Glutamatergic neuron (in vitro differentiated cells): ENCODE results near the gene MYO1B. TPM values are rescaled to one million over a fixed set of nuclear protein-coding genes. Genes with fewer than 3 reads are reported as not detected.

Source experiments
- DNase-seq: peaks from one replicate; pipeline ENCODE4 v3.0.0; 2022
- H3K27ac Mint-ChIP-seq: one replicate; pipeline ENCODE4 v1.8.0; 2020; ENCODE audit warnings: mild to moderate bottlenecking, mixed read lengths, inconsistent platforms; ENCODE audit not compliant: unreplicated experiment
- H3K27me3 Mint-ChIP-seq: one replicate; pipeline ENCODE4 v1.8.0; 2020; ENCODE audit warnings: mild to moderate bottlenecking, moderate library complexity, mixed read lengths, inconsistent platforms; ENCODE audit not compliant: unreplicated experiment
- H3K36me3 Mint-ChIP-seq: one replicate; pipeline ENCODE4 v1.8.0; 2020; ENCODE audit warnings: mild to moderate bottlenecking, mixed read lengths, inconsistent platforms; ENCODE audit not compliant: unreplicated experiment
- H3K4me1 Mint-ChIP-seq: one replicate; pipeline ENCODE4 v1.8.0; 2020; ENCODE audit warnings: mild to moderate bottlenecking, low read depth, mixed read lengths, inconsistent platforms; ENCODE audit not compliant: unreplicated experiment
- H3K4me3 Mint-ChIP-seq: one replicate; pipeline ENCODE4 v1.8.0; 2020; ENCODE audit warnings: mild to moderate bottlenecking, mixed read lengths, inconsistent platforms; ENCODE audit not compliant: unreplicated experiment
- H3K9me3 Mint-ChIP-seq: one replicate; pipeline ENCODE4 v1.8.0; 2020; ENCODE audit warnings: mild to moderate bottlenecking, moderate library complexity, mixed read lengths, inconsistent platforms; ENCODE audit not compliant: unreplicated experiment
- CTCF ChIP-seq: fragments of 200-600 bp; sonication (generic); IDR thresholded peaks from one replicate; pipeline ENCODE4 v1.5.0; 2021; ENCODE audit not compliant: partially characterized antibody, unreplicated experiment
- total RNA-seq: library from RNA; stranded (reverse); fragmentation: NEBNext Ultra II Directional; extraction: Animal tissue kit (Norgen Biotek cat#: 25700); gene quantifications from one replicate; pipeline ENCODE4 v1.2.1, GENCODE V29; 2021; ENCODE audit not compliant: unreplicated experiment

The MYO1B gene
- total RNA-seq, 1 donor from 2014 or later: 129 TPM

- DNase-seq: no peak
- Mint-ChIP-seq H3K27ac (no peak overlapping the region), H3K4me3 (no peak overlapping the region), H3K27me3 (no peaks in the 10 kb centered on the region), H3K4me1 (peaks cover 4% of the 10 kb centered on the region), H3K36me3 (no peaks in the 10 kb centered on the region), H3K9me3 (no peaks in the 10 kb centered on the region)
- no peak for TF ChIP-seq CTCF
Measured at GRCh38 chr2:191384829-191385228, 139.6 kb downstream of the MYO1B start.

DNA sequence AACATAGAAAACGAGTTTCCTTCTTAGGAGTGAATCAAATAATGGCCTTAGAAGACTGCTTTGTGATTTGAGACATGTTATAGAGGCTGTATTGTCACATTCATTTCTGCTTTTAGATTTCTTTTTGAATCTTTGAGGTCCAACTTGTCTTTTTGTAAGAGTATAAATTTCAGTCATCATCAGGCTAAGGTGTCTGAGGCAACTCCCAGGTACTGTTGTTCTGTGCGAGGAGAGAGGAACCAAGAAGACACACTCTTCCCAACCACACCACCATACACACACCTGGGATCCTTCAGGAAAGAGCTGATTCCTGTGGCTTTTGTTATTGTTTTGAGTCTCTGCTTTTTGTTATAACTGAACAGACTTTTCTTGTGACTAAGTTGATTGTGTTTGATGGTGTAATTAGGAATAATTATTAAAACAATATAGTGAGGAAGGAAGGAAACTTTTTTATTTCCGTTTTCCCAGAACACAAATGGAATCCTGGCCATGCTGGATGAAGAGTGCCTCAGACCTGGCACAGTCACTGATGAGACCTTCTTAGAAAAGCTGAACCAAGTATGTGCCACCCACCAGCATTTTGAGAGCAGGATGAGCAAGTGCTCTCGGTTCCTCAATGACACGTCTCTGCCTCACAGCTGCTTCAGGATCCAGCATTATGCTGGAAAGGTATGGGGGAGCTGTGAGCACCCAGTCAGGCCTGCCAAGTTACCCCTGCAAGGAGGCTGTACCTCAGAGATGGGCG, 140.4 kb downstream of the MYO1B start:
- Mint-ChIP-seq H3K4me3 (no peak overlapping the region), H3K9me3 (no peaks in the 10 kb centered on the region), H3K36me3 (no peaks in the 10 kb centered on the region), H3K27ac (no peak overlapping the region), H3K4me1 (peaks cover 4% of the 10 kb centered on the region), H3K27me3 (no peaks in the 10 kb centered on the region)
- no peak for TF ChIP-seq CTCF
- no peak for DNase-seq

DNA sequence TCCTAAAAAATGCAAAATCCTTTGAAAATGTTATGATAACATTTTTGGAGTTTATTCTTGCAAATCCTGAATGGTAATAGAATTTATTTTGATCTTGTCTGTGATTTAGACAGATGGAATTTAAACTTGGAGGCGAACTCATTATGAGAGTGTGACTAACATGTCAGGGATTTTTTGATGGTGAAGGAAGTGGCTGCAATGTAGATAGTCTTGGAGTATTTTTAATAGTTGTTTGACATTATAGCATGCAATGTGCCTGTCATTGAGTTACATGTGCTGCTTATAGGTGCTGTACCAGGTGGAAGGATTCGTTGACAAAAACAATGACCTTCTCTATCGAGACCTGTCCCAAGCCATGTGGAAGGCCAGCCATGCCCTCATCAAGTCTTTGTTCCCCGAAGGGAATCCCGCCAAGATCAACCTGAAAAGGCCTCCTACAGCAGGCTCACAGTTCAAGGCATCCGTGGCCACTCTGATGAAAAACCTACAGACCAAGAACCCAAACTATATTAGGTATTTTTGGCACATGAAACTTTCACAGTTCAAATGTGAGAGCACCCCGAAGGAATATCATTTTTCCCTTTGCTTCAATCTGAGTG, 141.8 kb downstream of the MYO1B start:
- Mint-ChIP-seq H3K36me3 (no peaks in the 10 kb centered on the region), H3K27ac (no peak overlapping the region), H3K27me3 (no peaks in the 10 kb centered on the region), H3K9me3 (no peaks in the 10 kb centered on the region), H3K4me1 (peaks cover 4% of the 10 kb centered on the region), H3K4me3 (no peak overlapping the region)
- no peak for TF ChIP-seq CTCF
- no peak for DNase-seq

DNA sequence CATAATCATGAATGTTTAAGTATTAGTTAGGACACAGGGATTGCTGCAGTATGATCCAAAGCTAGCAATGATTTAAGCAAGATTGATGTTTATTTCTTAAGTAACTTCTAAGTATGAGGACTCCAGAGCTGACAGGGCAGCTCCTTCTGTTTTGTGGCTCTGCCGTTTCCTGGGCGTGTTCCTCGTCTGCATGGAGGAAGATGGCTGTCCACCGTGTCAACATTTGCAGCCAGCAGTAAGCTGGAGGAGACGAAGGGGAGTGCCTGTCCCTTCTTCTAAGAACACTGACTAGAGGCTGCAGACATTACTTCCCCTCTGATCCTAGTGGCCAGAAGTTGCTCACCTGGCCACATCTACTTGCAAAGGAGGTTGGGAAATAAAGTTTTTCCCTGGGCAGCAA, 144.1 kb downstream of the MYO1B start:
- no peak for DNase-seq
- H3K27me3 Mint-ChIP-seq: no peaks in the 10 kb centered on the region
- H3K36me3 Mint-ChIP-seq: no peaks in the 10 kb centered on the region
- no peak overlapping the region for H3K27ac Mint-ChIP-seq
- TF ChIP-seq CTCF: no peak
- H3K4me1 Mint-ChIP-seq: no peaks in the 10 kb centered on the region
- H3K9me3 Mint-ChIP-seq: no peaks in the 10 kb centered on the region
- H3K4me3 Mint-ChIP-seq: no peak overlapping the region

DNA sequence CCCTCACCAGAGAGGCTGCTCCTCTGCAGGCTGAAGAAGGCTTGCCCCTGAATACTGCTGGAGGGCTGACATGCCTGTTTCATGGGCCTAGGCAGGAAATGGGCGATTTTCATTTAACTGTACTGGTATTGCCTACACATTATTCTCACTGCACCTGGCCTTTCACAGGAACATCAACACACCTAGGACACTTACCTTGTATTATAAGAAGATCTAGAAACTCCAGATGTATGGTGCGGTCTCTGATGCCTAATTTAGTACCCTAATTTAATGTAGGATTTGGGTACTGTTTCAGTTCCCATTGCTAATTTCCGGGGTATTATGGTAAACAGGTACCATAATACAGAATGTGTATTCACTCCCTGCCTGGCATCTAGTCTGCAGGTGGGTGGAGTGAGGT, 146.0 kb downstream of the MYO1B start:
- H3K36me3 Mint-ChIP-seq: no peaks in the 10 kb centered on the region
- no peak for DNase-seq
- H3K27me3 Mint-ChIP-seq: no peaks in the 10 kb centered on the region
- peaks cover under 1% of the 10 kb centered on the region for H3K9me3 Mint-ChIP-seq
- no peaks in the 10 kb centered on the region for H3K4me1 Mint-ChIP-seq
- no peak overlapping the region for H3K27ac Mint-ChIP-seq
- TF ChIP-seq CTCF: no peak
- H3K4me3 Mint-ChIP-seq: no peak overlapping the region
